Upper lobe of left lung (tissue), 6 donors: ENCODE measurements around the gene TXNDC15. TPM values are rescaled to one million over a fixed set of nuclear protein-coding genes. Genes with fewer than 3 reads are reported as not detected.

ENCODE experiments used
- ATAC-seq, 2 donors: fragments of 200-7000 bp; cut with Tn5 transposase; one replicate each; pipeline ENCODE4 v1.9.1; 2022; ENCODE audit warnings: mild to moderate bottlenecking in 2 of 2, moderate library complexity in 2 of 2; ENCODE audit not compliant: low FRiP score in 2 of 2
- DNase-seq, 2 donors: peaks; one replicate each; pipeline ENCODE4 v3.0.0-alpha.2; 2019 to 2020
- H3K27ac ChIP-seq, 4 donors: fragments of 200-600 bp; sonication (generic); one replicate each; pipeline ENCODE4 v1.5.1; 2016 to 2019
- H3K27me3 ChIP-seq, 4 donors: fragments of 200-600 bp; sonication (generic); one replicate each; pipeline ENCODE4 v1.5.1; 2017 to 2019
- H3K36me3 ChIP-seq, 4 donors: fragments of 200-600 bp; sonication (generic); one replicate each; pipeline ENCODE4 v1.5.1; 2016 to 2019
- H3K4me1 ChIP-seq, 4 donors: fragments of 200-600 bp; sonication (generic); one replicate each; pipeline ENCODE4 v1.5.1; 2018 to 2019
- H3K4me3 ChIP-seq, 4 donors: fragments of 200-600 bp; sonication (generic); one replicate each; pipeline ENCODE4 v1.5.1; 2017 to 2019; ENCODE audit warnings: mild to moderate bottlenecking in 2 of 4, moderate library complexity in 1 of 4
- H3K9me3 ChIP-seq, 4 donors: fragments of 200-600 bp; sonication (generic); one replicate each; pipeline ENCODE4 v1.5.1; 2018 to 2019
- EP300 ChIP-seq, 4 donors: sonication (generic); formaldehyde crosslinking; IDR thresholded peaks; one replicate each; pipeline ENCODE4 v1.5.1; 2017; ENCODE audit warnings: antibody characterized with exemption in 4 of 4, control low read depth in 2 of 4
- POLR2A ChIP-seq, 4 donors: fragments of 450-650 bp; IDR thresholded peaks; one replicate each; pipeline ENCODE4 v1.5.1; 2016 to 2017; ENCODE audit warnings: antibody characterized with exemption in 4 of 4, mild to moderate bottlenecking in 2 of 4
- POLR2AphosphoS5 ChIP-seq, 2 donors: sonication (generic); formaldehyde crosslinking; IDR thresholded peaks; one replicate each; pipeline ENCODE4 v1.5.1; 2017; ENCODE audit warnings: antibody characterized with exemption in 2 of 2
- WGBS, 2 donors: methylation state at CpG; one replicate each; pipeline ENCODE4 v1.1.5; 2017 to 2018; 5-methylcytosine and 5-hydroxymethylcytosine counted together
- total RNA-seq, 6 donors: library from RNA; depleted of rRNA in 4 of 6; stranded (reverse); fragments of >200 nt in 4 of 6; gene quantifications; one replicate each; pipeline versions ENCODE4 v1.1.0 to v1.2.1, GENCODE V29; 2016 to 2021
- TF ChIP-seq, protein P1 (sequence below), 6 experiments: fragments of 450-650 bp in 4 of 6; fragments of 200-600 bp in 2 of 6; sonication (generic) in 2 of 6; IDR thresholded peaks; one replicate each; pipeline ENCODE4 v1.5.1; 2016 to 2019; ENCODE audit warnings: antibody characterized with exemption in 6 of 6
- donor health status: DM: no; HTN: no; CAD: no; lungs with moderate emphysema.
- donor health status: DM: no; HTN: yes; CAD: no; lungs with severe emphysema.

The TXNDC15 gene
- total RNA-seq, 6 donors from 2014 or later = 49.6 to 78.4 (median 67.2) TPM

DNA sequence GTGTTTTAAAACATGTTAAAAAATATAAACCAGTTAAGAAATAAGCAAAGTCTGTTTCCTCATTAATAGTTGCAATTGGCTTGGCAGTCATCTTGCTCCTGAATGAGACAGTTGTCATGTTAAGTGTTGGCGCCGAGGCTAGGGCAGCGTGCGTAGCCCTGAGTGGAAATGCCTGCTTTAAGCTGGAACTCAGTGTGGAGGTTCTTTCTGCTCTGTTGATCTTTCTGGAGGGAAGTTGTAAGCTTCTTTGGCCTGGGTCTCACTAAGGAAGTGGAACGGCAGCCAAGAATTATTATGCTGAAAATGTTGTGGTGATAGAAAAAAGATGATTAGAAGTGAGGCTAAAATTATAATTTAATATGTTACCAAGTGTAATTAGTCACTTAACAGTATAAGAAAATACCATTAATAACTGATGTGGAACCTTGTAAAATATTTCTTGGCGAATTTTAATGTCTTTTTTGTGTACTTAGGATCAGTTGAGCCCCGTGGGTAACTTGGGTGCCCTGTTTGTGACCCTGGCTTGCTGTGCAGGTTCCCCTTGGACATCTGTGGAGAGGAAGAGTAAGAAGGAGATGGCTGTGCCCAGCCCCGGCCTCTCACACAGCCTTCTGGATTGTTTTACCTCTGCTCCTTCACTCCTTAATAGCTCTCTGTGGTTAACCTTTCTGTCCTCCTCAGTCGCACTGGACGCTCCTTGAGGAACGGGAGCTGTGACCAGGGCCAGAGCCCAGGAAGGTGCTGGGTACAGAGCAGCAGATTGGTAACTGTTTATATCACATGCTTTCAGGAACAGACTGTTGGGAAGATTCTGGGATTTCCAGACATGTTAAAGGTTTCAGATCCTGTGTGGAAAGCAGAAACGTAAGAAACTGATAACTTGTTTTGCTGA lies 61.8 kb downstream of the TXNDC15 start:
- Histone ChIP-seq H3K4me1 (no peaks in the 10 kb centered on the region), H3K36me3 (peaks cover 0 to 37% (median 15%) of the 10 kb centered on the region in 4 donors), H3K4me3 (no peak overlapping the region), H3K9me3 (no peaks in the 10 kb centered on the region), H3K27ac (no peak overlapping the region), H3K27me3 (no peaks in the 10 kb centered on the region)
- 78% methylated on average over 12 of the region's 12 CpGs for WGBS, 2 donors
- ATAC-seq = no peak
- TF ChIP-seq EP300 (IDR thresholded peaks at IDR 0.05) (no peak), POLR2A (IDR thresholded peaks at IDR 0.05) (no peak)
- TF ChIP-seq, protein P1, sequence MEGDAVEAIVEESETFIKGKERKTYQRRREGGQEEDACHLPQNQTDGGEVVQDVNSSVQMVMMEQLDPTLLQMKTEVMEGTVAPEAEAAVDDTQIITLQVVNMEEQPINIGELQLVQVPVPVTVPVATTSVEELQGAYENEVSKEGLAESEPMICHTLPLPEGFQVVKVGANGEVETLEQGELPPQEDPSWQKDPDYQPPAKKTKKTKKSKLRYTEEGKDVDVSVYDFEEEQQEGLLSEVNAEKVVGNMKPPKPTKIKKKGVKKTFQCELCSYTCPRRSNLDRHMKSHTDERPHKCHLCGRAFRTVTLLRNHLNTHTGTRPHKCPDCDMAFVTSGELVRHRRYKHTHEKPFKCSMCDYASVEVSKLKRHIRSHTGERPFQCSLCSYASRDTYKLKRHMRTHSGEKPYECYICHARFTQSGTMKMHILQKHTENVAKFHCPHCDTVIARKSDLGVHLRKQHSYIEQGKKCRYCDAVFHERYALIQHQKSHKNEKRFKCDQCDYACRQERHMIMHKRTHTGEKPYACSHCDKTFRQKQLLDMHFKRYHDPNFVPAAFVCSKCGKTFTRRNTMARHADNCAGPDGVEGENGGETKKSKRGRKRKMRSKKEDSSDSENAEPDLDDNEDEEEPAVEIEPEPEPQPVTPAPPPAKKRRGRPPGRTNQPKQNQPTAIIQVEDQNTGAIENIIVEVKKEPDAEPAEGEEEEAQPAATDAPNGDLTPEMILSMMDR (IDR thresholded peaks at IDR 0.05) = no peak
- DNase-seq = no peak

DNA sequence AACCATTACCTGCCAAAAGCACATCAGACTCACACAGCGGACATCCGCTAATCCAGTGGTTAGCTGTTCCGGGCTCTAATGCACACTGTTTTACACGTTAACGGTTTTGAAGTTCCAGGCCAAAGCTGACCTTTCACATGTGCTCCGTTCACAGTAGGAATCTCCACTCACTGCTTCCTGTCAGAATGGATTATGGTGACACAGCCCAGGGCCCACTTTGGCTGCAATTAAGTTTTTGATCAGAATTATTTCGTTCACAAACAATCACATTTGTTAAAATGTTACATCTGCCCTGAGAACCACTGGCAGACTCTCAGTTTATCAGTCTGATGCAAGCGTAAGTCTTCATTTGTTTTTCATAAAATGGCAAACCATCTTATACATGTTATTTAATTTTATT lies 63.4 kb downstream of the TXNDC15 start:
- WGBS, 2 donors = 94 to 98% methylated on average over 8 of the region's 8 CpGs
- TF ChIP-seq, protein P1 (IDR thresholded peaks at IDR 0.05) = no peak
- Histone ChIP-seq H3K4me3 (no peak overlapping the region), H3K27ac (no peak overlapping the region), H3K4me1 (no peaks in the 10 kb centered on the region), H3K36me3 (peaks cover 0 to 24% (median 11%) of the 10 kb centered on the region in 4 donors), H3K27me3 (no peaks in the 10 kb centered on the region), H3K9me3 (no peaks in the 10 kb centered on the region)
- DNase-seq (no peak), ATAC-seq (no peak)

DNA sequence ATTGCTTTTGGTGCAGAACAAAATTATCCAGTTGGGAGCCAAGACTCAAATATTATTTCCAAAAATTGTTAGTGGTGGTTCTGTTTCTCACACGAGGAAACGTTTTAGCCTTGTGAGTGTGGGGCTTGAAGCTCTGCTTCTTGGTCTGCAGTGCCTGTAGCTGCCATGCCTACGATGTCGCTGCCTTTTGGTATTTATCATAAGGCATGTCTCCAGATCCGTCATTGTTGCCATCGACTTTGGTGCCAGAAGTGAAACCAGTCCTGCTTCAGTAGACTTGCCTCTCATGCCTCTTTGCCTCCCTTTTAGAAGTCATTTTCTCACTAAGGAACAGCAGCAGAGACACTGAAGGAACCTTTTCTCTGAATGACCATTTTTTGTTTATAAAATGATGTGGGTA lies 63.9 kb downstream of the TXNDC15 start:
- DNase-seq (no peak), ATAC-seq (no peak)
- Histone ChIP-seq H3K4me3 (no peak overlapping the region), H3K4me1 (no peaks in the 10 kb centered on the region), H3K27ac (no peak overlapping the region), H3K36me3 (peaks cover 0 to 19% (median 10%) of the 10 kb centered on the region in 4 donors), H3K27me3 (no peaks in the 10 kb centered on the region), H3K9me3 (no peaks in the 10 kb centered on the region)
- WGBS, 2 donors = 92 to 95% methylated on average over 6 of the region's 6 CpGs
- no peak for TF ChIP-seq EP300 (IDR thresholded peaks at IDR 0.05)
- TF ChIP-seq, protein P1 (IDR thresholded peaks at IDR 0.05) = no peak
- TF ChIP-seq POLR2A (IDR thresholded peaks at IDR 0.05) = no peak
- no peak for TF ChIP-seq POLR2AphosphoS5 (IDR thresholded peaks at IDR 0.05)

DNA sequence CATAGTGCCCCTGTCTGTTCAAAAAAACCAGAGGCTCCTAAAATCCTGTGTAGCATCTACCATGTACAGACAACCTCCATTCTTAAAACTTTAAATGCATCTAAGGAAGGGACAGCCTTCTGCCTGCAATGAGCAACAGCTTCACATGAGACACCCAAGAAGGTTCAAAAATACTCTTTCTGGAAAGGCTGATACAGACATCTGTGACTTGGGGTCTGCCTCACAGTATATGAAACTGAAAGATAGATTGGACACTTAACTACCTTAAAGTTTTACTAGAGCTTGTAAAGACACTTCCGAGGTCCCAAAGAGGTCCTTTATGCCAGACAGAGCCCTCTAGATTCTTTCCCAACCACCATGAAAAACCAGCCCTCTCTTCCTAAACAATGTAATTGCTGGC lies 65.3 kb downstream of the TXNDC15 start:
- Histone ChIP-seq H3K4me1 (peaks cover 0 to 2% (median 0%) of the 10 kb centered on the region in 4 donors), H3K9me3 (no peaks in the 10 kb centered on the region), H3K4me3 (no peak overlapping the region), H3K36me3 (peaks cover 0 to 16% (median 9%) of the 10 kb centered on the region in 4 donors), H3K27ac (no peak overlapping the region), H3K27me3 (no peaks in the 10 kb centered on the region)
- TF ChIP-seq EP300 (IDR thresholded peaks at IDR 0.05) = no peak
- TF ChIP-seq POLR2AphosphoS5 (IDR thresholded peaks at IDR 0.05) = no peak
- TF ChIP-seq, protein P1 (IDR thresholded peaks at IDR 0.05) = no peak
- no peak for TF ChIP-seq POLR2A (IDR thresholded peaks at IDR 0.05)
- no peak for ATAC-seq
- WGBS, 2 donors = 95 to 100% methylated on average over 1 of the region's 1 CpG
- no peak for DNase-seq

DNA sequence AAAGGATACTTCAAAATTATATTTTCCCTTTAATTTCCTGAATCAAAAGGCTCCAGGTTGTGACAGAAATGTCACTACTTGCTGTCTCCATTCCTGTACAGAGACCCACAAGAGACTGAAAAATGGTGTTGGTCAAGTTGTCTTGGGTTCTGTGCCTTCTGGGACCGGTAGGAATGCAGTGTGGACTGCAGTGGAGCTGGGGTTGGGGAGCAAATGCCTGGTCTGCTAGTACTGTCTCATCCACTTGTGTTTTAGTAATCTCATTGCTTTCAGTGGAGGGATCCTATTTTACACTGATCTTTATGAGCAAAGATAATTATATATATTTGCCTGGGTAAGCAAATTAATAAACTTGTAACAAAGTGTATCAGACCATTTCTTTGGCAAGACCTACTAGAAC lies 69.4 kb downstream of the TXNDC15 start:
- Histone ChIP-seq H3K27ac (no peak overlapping the region), H3K9me3 (no peaks in the 10 kb centered on the region), H3K4me1 (peaks cover 0 to 4% (median 0%) of the 10 kb centered on the region in 4 donors), H3K4me3 (no peak overlapping the region), H3K36me3 (no peaks in the 10 kb centered on the region), H3K27me3 (no peaks in the 10 kb centered on the region)
- DNase-seq (no peak), ATAC-seq (no peak)
- TF ChIP-seq POLR2A (IDR thresholded peaks at IDR 0.05) (no peak), EP300 (IDR thresholded peaks at IDR 0.05) (no peak), POLR2AphosphoS5 (IDR thresholded peaks at IDR 0.05) (no peak)
- TF ChIP-seq, protein P1 (IDR thresholded peaks at IDR 0.05) = no peak
- 69 to 70% methylated on average over 1 of the region's 1 CpG for WGBS, 2 donors
